GM21526 (cell line): ENCODE measurements around the gene CNMD.
"Not testable (repeated sequence)": the region's sequence is repeated elsewhere in the genome, so short reads cannot be mapped to it uniquely, and the experiment has no call there.

Experiments used
- ATAC-seq: cut with Tn5 transposase; IDR thresholded peaks from one replicate; pipeline ENCODE4 v1.9.1; 2021; ENCODE audit warnings: moderate library complexity; ENCODE audit not compliant: unreplicated experiment, low FRiP score

The CNMD gene

GRCh38 chr13:52746141-52746540, 6.5 kb upstream of the CNMD start:
- no peak for ATAC-seq

- ATAC-seq = no peak
These were observed 5.3 kb upstream of the CNMD start for GRCh38 chr13:52744842-52745375.

DNA sequence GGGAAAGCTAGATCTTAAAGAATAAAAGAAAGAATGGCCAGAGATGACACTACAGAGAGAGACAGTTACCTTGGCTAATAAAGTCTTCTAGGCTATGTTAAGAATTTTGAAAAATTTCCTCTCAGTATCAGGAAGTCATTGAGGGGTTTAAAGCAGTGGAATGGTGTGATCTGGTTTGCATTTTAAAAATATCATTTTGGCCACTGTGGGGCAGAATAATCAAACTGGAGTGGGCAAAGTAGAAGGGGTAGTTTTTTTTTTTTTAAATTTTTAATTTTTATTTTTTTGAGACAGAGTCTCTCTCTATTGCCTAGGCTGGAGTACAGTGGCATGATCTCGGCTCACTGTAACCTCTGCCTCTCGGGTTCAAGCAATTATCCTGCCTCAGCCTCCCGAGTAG, 4.4 kb upstream of the CNMD start:
- ATAC-seq = no peak

DNA sequence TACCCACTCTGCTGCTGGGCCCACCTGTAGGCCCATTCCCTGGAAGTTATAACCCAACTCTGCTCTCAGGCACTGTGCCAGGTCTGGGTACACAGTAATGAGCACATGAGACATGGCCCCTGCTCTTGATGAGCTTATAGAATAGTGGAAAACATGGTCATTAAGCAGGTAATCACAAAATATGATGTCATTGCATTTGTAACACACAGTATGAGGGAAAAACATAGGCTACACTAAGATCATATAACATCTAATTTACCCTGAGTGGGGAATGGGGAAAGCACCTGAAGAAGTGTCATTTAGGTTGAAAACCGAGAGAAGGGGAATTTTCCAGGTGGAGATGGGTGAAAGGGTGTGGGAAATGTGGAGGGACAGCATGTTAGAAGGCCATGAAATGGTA, 3.9 kb upstream of the CNMD start:
- no peak for ATAC-seq

DNA sequence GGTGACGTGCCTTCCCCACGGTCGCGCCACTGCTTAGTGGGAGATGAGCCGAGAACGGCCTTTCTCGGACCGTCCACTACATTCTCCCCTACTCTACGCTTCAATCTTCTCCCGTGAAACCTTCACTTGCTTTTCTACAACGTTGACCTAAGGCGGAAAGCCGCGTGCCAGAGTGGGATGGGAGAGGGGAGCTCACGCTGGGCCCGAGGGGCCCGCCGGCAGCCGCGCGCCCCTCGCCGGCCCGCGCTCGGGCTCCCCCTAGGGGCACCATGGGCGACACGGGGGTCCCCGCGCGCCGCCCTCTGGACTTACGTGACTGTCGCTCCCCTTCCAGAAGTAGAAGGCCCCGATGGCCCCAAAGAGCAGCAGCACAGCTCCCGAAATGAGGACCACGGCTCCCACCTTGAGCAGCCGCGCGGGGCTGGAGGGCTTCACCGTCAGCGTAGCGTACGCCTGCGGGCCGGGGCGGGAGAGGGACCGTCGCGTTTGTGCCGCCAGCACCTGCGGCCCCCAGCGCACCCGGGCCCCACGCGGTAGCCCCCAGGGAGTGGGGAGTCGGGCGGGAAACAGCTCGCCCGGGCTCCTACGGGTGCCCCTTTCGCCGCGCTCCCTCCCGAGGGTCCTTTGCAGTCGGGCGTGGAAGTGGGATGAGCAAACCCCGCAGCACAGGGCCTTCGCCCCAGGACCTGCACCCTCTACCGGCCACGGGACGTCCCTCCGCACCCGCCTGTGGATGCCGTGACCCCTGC, 727 bp downstream of the CNMD start:
- ATAC-seq = no peak

DNA sequence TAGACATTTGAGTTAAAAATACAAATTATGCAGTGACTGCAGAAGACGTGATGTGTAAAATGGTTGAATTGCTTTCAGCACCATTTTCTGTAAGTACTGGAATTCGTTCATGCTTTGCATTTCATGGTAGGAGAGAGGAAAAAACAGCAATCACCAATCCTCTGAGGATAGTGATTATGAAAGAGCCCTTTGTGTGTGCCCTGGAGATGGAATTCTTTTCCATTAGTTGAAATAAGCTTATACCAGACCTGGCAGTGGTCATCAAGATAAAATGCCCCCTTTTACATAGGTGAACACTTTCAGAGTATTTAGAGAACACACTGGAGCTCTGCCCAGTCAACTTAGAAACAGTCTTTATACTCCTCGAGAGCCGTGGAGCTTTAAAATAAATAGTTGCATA, 1.7 kb downstream of the CNMD start:
- no peak for ATAC-seq

DNA sequence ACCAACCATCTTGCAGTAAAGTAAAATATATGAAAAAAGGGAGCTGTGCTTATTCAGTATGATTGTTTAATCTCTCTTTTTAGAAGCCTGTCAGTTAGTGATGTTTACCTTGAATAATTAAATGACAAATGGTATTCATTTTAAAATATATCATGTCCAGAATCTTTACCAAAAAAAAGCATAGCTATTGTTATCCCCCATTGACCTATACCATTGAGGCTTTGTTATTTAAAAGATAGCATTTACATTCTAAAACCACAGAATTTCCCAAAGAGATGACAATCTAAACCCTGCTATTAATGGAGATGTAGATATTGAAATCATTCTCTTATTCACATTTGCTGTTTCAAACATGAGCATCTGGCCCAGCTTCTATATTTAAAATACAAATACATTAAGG, 2.2 kb downstream of the CNMD start:
- no peak for ATAC-seq

DNA sequence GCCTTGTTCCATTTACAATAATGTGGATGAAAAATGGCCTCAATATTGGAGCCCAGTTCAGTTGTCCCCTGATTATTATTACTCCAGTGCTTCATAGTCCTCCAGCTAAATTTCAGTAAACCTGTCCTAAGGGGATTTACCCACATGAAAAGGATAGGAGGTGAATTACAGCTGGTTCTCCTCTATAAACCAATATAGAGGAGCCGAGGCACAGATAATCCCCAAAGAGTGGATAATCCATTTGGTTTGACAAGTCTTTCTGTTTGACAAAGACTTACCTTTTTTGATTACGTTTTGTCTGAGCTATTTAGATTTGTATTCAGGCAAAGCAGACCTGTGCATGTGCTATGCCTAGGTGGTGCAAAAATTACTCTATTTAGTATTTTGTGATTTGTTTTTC, 2.7 kb downstream of the CNMD start:
- no peak for ATAC-seq

- no peak for ATAC-seq
These were observed 5.5 kb downstream of the CNMD start for GRCh38 chr13:52734075-52734623.

DNA sequence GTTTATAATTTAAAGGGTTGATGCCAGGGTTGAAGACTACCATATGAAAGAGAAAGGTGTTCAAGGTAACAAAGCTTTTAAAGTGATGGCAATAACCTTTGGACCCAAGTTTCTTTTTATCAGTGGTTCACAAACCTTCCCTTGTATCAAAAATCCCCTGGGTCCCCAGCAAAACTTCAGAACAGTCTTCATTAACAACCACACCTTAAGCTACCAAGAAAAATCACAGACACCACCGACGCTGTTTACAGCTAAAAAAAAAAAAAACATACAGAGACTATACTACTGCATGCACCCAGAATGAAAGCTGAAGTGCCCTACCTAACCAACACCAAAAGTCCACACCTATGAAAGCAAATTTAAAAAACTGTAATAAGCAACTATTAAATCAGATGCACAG, 13.4 kb downstream of the CNMD start:
- no peak for ATAC-seq

- no peak for ATAC-seq
These were observed 14.3 kb downstream of the CNMD start for GRCh38 chr13:52725302-52725701.

GRCh38 chr13:52723181-52723580, 16.4 kb downstream of the CNMD start:
- no peak for ATAC-seq

DNA sequence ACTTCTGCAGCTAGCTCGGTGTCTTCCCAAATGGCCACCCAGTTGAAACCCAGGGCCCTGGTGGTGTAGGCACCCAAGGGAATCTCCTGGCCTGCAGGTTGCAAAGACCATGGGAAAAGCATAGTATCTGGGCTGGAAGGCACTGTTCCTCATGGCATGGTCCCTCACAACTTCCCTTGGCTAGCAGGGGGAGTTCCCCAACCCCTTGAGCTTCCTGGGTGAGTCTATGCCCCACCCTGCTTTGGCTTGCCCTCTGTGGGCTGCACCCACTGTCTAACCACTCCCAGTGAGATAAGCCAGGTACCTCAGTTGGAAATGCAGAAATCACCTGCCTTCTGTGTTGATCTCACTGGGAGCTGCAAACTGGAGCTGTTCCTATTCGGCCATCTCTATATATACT, 18.3 kb downstream of the CNMD start:
- ATAC-seq = not testable (repeated sequence)

GRCh38 chr13:52720904-52721303, 18.7 kb downstream of the CNMD start:
- not testable (repeated sequence) for ATAC-seq

DNA sequence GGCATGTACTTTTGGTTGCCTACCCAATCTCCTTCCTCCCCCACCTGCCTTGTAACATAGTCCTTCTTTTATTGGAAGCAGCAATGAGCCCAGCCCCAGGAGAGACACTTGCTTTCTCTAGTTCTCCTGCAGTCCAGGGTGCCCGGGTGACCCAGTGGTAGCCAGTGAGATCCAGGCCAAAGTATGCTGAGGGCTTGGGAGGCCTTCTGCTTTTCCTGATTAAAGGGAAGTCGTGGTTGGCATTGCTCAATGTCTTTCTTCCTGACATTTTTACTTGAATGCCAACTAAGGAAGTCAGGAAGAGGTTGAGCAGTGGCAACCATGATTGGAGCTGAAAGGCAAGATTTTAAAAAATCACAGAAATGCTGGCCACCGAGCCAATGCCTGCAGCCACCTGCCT, 25.7 kb downstream of the CNMD start:
- no peak for ATAC-seq

DNA sequence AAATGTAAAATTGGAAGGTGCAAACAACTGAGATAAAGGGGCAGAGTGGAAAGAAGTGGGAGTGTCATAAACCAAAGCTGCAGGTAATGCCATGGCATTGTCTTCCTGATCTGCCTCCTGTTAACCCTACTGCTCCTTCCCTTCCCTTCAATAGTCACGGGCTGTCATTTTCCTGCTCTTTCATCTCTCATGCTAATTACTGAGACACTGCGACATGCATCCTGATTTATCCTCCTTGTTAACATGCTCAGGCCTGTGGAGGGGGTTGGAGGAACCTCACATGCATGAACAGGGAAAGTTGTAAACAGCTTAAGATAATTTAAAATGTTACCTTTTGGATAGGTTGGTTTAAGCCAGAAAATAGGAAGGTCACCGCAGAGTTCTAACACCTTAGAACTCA, 27.2 kb downstream of the CNMD start:
- no peak for ATAC-seq

DNA sequence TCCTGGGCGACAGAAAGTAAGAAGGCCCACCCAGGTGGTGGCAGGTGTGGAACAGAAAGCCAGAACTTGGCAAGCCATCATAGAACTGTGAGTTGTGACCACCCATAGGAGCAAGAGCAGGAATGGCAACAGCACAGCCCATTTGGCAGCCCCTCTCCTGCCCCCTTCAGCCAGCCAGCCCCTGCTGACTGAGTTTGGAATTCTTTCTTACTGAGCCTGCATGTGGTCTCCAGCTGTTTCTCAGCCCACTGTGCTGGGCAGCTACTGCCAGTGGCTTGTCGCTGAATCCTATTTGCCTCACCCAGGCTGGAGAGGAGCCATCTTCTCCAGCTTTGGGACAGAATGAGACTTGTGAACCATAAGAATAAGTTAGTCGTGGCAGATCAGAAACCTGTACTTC, 28.3 kb downstream of the CNMD start:
- no peak for ATAC-seq

GRCh38 chr13:52708266-52708665, 31.4 kb downstream of the CNMD start:
- ATAC-seq = not testable (repeated sequence)

DNA sequence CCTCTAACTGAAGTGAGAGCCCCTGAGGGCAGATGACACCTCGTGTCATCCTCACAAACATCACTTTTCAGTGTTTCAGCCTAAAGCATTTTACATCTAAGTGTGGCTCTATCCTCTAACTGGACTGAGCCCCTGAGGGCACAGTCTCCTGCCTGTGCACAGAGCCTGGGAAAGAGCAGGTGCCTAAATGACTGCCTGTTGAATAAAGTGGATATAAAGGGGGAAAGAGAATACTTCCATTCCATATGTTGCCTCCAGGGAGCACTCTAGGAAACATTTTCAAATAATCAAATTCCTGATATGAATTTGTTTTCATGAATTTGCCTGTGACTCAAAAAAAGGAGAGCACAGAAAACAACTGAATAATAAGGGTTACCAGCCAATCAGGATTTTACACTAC, 32.2 kb downstream of the CNMD start:
- ATAC-seq = no peak

- ATAC-seq = no peak
These were observed 33.5 kb downstream of the CNMD start for GRCh38 chr13:52706081-52706480.

- ATAC-seq = no peak
These were observed 36.1 kb downstream of the CNMD start for GRCh38 chr13:52703482-52703881.

GRCh38 chr13:52701728-52702465, 37.7 kb downstream of the CNMD start:
- no peak for ATAC-seq
